H9 (cell line): ENCODE measurements around the gene CORIN. TPM values are rescaled to one million over a fixed set of nuclear protein-coding genes. Genes with fewer than 3 reads are reported as not detected.

Experiments
- DNase-seq: peaks from one replicate; pipeline ENCODE4 v3.0.0-alpha.2; 2017
- H2AFZ ChIP-seq: one replicate; pipeline ENCODE4 v1.6.1; 2013; ENCODE audit warnings: mild to moderate bottlenecking, low read length, control low read depth, moderate library complexity
- H2AK5ac ChIP-seq: 2 replicates; pipeline ENCODE4 v1.6.1; 2013; ENCODE audit warnings: low read length, control low read depth, mixed read lengths; ENCODE audit not compliant: insufficient read length
- H2BK120ac ChIP-seq: one replicate; pipeline ENCODE4 v1.6.1; 2013; ENCODE audit warnings: low read depth, mild to moderate bottlenecking, low read length, control low read depth, inconsistent platforms; ENCODE audit not compliant: poor library complexity, severe bottlenecking
- H2BK12ac ChIP-seq: 2 replicates; pipeline ENCODE4 v1.6.1; 2013; ENCODE audit warnings: low read length, control low read depth, mixed read lengths, low read depth; ENCODE audit not compliant: insufficient read length
- H2BK15ac ChIP-seq: 2 replicates; pipeline ENCODE4 v1.6.1; 2013; ENCODE audit warnings: low read depth, low read length, control low read depth
- H2BK20ac ChIP-seq: one replicate; pipeline ENCODE4 v1.6.1; 2013; ENCODE audit warnings: low read depth, mild to moderate bottlenecking, low read length, control low read depth, inconsistent platforms; ENCODE audit not compliant: poor library complexity, severe bottlenecking
- H2BK5ac ChIP-seq: 2 replicates; pipeline ENCODE4 v1.6.1; 2013; ENCODE audit warnings: low read length, control low read depth, mixed read lengths; ENCODE audit not compliant: insufficient read length
- H3K14ac ChIP-seq: 2 replicates; pipeline ENCODE4 v1.6.1; 2013; ENCODE audit warnings: low read length, control low read depth; ENCODE audit not compliant: insufficient read depth
- H3K18ac ChIP-seq: 2 replicates; pipeline ENCODE4 v1.6.1; 2013; ENCODE audit warnings: low read depth, mild to moderate bottlenecking, mixed read lengths, low read length, control low read depth; ENCODE audit not compliant: insufficient read length
- H3K23ac ChIP-seq: 2 replicates; pipeline ENCODE4 v1.6.1; 2013; ENCODE audit warnings: low read length, control low read depth, mixed read lengths, low read depth; ENCODE audit not compliant: insufficient read length
- H3K23me2 ChIP-seq: 2 replicates; pipeline ENCODE4 v1.6.1; 2013; ENCODE audit warnings: low read depth, mild to moderate bottlenecking, mixed read lengths, low read length, control low read depth; ENCODE audit not compliant: insufficient read length, poor library complexity, severe bottlenecking
- H3K27ac ChIP-seq: 2 replicates; pipeline ENCODE4 v1.5.1; 2013; ENCODE audit warnings: low read length, control low read depth, mixed read lengths, low read depth; ENCODE audit not compliant: insufficient read length
- H3K27me3 ChIP-seq: 2 replicates; pipeline ENCODE4 v1.6.1; 2013; ENCODE audit warnings: low read length, control low read depth, inconsistent platforms; ENCODE audit not compliant: insufficient read depth
- H3K4ac ChIP-seq: 2 replicates; pipeline ENCODE4 v1.6.1; 2013; ENCODE audit warnings: low read depth, mild to moderate bottlenecking, control low read depth, inconsistent platforms, low read length, moderate library complexity
- H3K4me1 ChIP-seq: 2 replicates; pipeline ENCODE4 v1.6.1; 2013; ENCODE audit warnings: low read length, control low read depth, inconsistent platforms; ENCODE audit not compliant: insufficient read depth
- H3K4me2 ChIP-seq: 2 replicates; pipeline ENCODE4 v1.6.1; 2013; ENCODE audit warnings: low read length, control low read depth, mixed read lengths; ENCODE audit not compliant: insufficient read length, insufficient read depth
- H3K56ac ChIP-seq: 2 replicates; pipeline ENCODE4 v1.6.1; 2013; ENCODE audit warnings: low read depth, mild to moderate bottlenecking, mixed read lengths, low read length, control low read depth; ENCODE audit not compliant: insufficient read length
- H3K79me1 ChIP-seq: 2 replicates; pipeline ENCODE4 v1.6.1; 2013; ENCODE audit warnings: low read depth, mild to moderate bottlenecking, moderate library complexity, low read length, control low read depth, inconsistent platforms; ENCODE audit not compliant: insufficient read depth, poor library complexity, severe bottlenecking
- H3K79me2 ChIP-seq: 2 replicates; pipeline ENCODE4 v1.6.1; 2013; ENCODE audit warnings: low read length, control low read depth, inconsistent platforms; ENCODE audit not compliant: insufficient read depth
- H3K9ac ChIP-seq: 2 replicates; pipeline ENCODE4 v1.6.1; 2013; ENCODE audit warnings: low read length, control low read depth, mixed read lengths; ENCODE audit not compliant: insufficient read length; ENCODE audit errors: extremely low read depth
- H3K9me3 ChIP-seq: one replicate; pipeline ENCODE4 v1.6.1; 2013; ENCODE audit warnings: low read depth, low read length, inconsistent platforms; ENCODE audit not compliant: control insufficient read depth
- H3T11ph ChIP-seq: one replicate; pipeline ENCODE4 v1.6.1; 2013; ENCODE audit warnings: mild to moderate bottlenecking, low read length, control low read depth, inconsistent platforms
- H4K20me1 ChIP-seq: one replicate; pipeline ENCODE4 v1.6.1; 2013; ENCODE audit not compliant: control insufficient read depth, insufficient read length, insufficient read depth
- H4K5ac ChIP-seq: 2 replicates; pipeline ENCODE4 v1.6.1; 2013; ENCODE audit warnings: low read depth, mild to moderate bottlenecking, mixed read lengths, low read length, control low read depth; ENCODE audit not compliant: insufficient read length
- H4K8ac ChIP-seq: replicated peaks from 2 replicates; pipeline ENCODE4 v1.6.1; 2013; ENCODE audit warnings: low read length, control low read depth, mixed read lengths, low read depth; ENCODE audit not compliant: insufficient read length
- H4K91ac ChIP-seq: 2 replicates; pipeline ENCODE4 v1.6.1; 2013; ENCODE audit warnings: low read depth, mild to moderate bottlenecking, moderate library complexity, mixed read lengths, low read length, control low read depth; ENCODE audit not compliant: insufficient read length
- H3K27ac Mint-ChIP-seq, 3 experiments: 2 replicates in 2 of 3; 3 replicates in 1 of 3; pipeline ENCODE4 v1.8.0; 2020 to 2021; ENCODE audit warnings: mixed read lengths in 3 of 3, mild to moderate bottlenecking in 1 of 3, moderate library complexity in 1 of 3
- H3K27me3 Mint-ChIP-seq: 2 replicates; pipeline ENCODE4 v1.8.0; 2021; ENCODE audit warnings: low read depth, mild to moderate bottlenecking, moderate library complexity, mixed read lengths
- H3K36me3 Mint-ChIP-seq, 3 experiments: 2 replicates in 2 of 3; 3 replicates in 1 of 3; pipeline ENCODE4 v1.8.0; 2020 to 2021; ENCODE audit warnings: low read depth in 3 of 3, mixed read lengths in 3 of 3; ENCODE audit not compliant: insufficient read depth in 1 of 3
- H3K4me1 Mint-ChIP-seq, 2 experiments: 2 replicates each; pipeline ENCODE4 v1.8.0; 2020; ENCODE audit warnings: mixed read lengths in 2 of 2
- H3K4me3 Mint-ChIP-seq, 2 experiments: 2 replicates in 1 of 2; 3 replicates in 1 of 2; pipeline ENCODE4 v1.8.0; 2020 to 2021; ENCODE audit warnings: mild to moderate bottlenecking in 2 of 2, mixed read lengths in 2 of 2, moderate library complexity in 1 of 2
- H3K9me3 Mint-ChIP-seq, 2 experiments: 2 replicates in 1 of 2; 3 replicates in 1 of 2; pipeline ENCODE4 v1.8.0; 2020; ENCODE audit warnings: mild to moderate bottlenecking in 2 of 2, mixed read lengths in 2 of 2, moderate library complexity in 1 of 2
- CTCF ChIP-seq: fragments of 200-600 bp; sonication (generic); conservative IDR thresholded peaks from 3 replicates; pipeline ENCODE4 v1.8.0; 2021; ENCODE audit warnings: antibody characterized with exemption, mild to moderate bottlenecking
- total RNA-seq: library from RNA; stranded (reverse); gene quantifications from 2 replicates; pipeline ENCODE4 v1.2.1, GENCODE V29; 2021

CORIN gene
- total RNA-seq, 1 experiment from 2014 or later, result 0.39 TPM

- Histone ChIP-seq H3K79me1 (no peaks in the 10 kb centered on the region), H2BK120ac (no peak overlapping the region), H2BK5ac (no peak overlapping the region), H4K91ac (no peak overlapping the region), H3K79me2 (no peaks in the 10 kb centered on the region), H4K5ac (no peak overlapping the region), H2BK20ac (no peak overlapping the region), H3K23me2 (no peaks in the 10 kb centered on the region), H3K14ac (no peak overlapping the region), H4K8ac (no peak overlapping the region), H3K4ac (no peak overlapping the region), H3K4me1 (no peaks in the 10 kb centered on the region), H3K18ac (no peak overlapping the region), H3K9ac (no peak overlapping the region), H3K4me2 (no peak overlapping the region), H2AK5ac (no peak overlapping the region), H3K27ac (no peak overlapping the region), H3K27me3 (no peaks in the 10 kb centered on the region), H2AFZ (no peak overlapping the region), H2BK15ac (no peak overlapping the region), H3K56ac (no peak overlapping the region), H3T11ph (no peak overlapping the region), H4K20me1 (no peaks in the 10 kb centered on the region), H3K9me3 (no peaks in the 10 kb centered on the region), H3K23ac (no peak overlapping the region), H2BK12ac (no peak overlapping the region)
- Mint-ChIP-seq H3K27me3 (no peaks in the 10 kb centered on the region), H3K27ac (no peak overlapping the region), H3K4me3 (no peak overlapping the region), H3K4me1 (no peaks in the 10 kb centered on the region), H3K9me3 (no peaks in the 10 kb centered on the region), H3K36me3 (no peaks in the 10 kb centered on the region)
- DNase-seq, result no peak
- TF ChIP-seq CTCF, result no peak
Observed at GRCh38 chr4:47817275-47817674, 20.6 kb downstream of the CORIN start.
